Loucy (cell line): ENCODE measurements around the gene SERTAD3.

Source experiments
- H2AFZ ChIP-seq: fragments of 200-600 bp; sonication (generic); 2 replicates; pipeline ENCODE4 v1.6.0; 2016; ENCODE audit warnings: antibody characterized with exemption, mild to moderate bottlenecking, low read length, moderate library complexity
- H3F3A ChIP-seq: fragments of 200-600 bp; 2 replicates; pipeline ENCODE4 v1.6.0; 2016; ENCODE audit warnings: antibody characterized with exemption, low read depth, mild to moderate bottlenecking
- H3K27me3 ChIP-seq: fragments of 200-600 bp; sonication (generic); 2 replicates; pipeline ENCODE4 v1.6.1; 2014; ENCODE audit warnings: low read length, mild to moderate bottlenecking; ENCODE audit not compliant: insufficient read depth, poor library complexity, severe bottlenecking
- H3K36me3 ChIP-seq: fragments of 200-600 bp; sonication (generic); 2 replicates; pipeline ENCODE4 v1.6.1; 2016; ENCODE audit warnings: low read length; ENCODE audit not compliant: insufficient read depth
- H3K4me1 ChIP-seq: fragments of 200-600 bp; sonication (generic); 2 replicates; pipeline ENCODE4 v1.5.1; 2014; ENCODE audit warnings: low read length, mild to moderate bottlenecking; ENCODE audit not compliant: insufficient read depth, poor library complexity, severe bottlenecking
- H3K4me2 ChIP-seq: fragments of 200-600 bp; sonication (generic); 2 replicates; pipeline ENCODE4 v1.6.0; 2014; ENCODE audit warnings: antibody characterized with exemption, low read length, low read depth, mild to moderate bottlenecking; ENCODE audit not compliant: poor library complexity, severe bottlenecking
- H3K4me3 ChIP-seq: fragments of 200-600 bp; sonication (generic); 2 replicates; pipeline ENCODE4 v1.5.1; 2014; ENCODE audit warnings: low read length, mild to moderate bottlenecking, mixed read lengths; ENCODE audit not compliant: poor library complexity, severe bottlenecking
- H3K79me2 ChIP-seq: fragments of 200-600 bp; sonication (generic); 2 replicates; pipeline ENCODE4 v1.6.1; 2014; ENCODE audit warnings: low read length; ENCODE audit not compliant: insufficient read depth
- H3K9ac ChIP-seq: fragments of 200-600 bp; sonication (generic); 2 replicates; pipeline ENCODE4 v1.6.0; 2014; ENCODE audit warnings: mild to moderate bottlenecking, low read depth, low read length, moderate library complexity; ENCODE audit not compliant: poor library complexity, severe bottlenecking
- H3K9me2 ChIP-seq: fragments of 200-600 bp; sonication (generic); replicated peaks from 2 replicates; pipeline ENCODE4 v1.6.1; 2016; ENCODE audit warnings: low read depth, low read length, mixed read lengths
- H3K9me3 ChIP-seq: fragments of 200-600 bp; sonication (generic); 2 replicates; pipeline ENCODE4 v1.6.1; 2014; ENCODE audit warnings: mild to moderate bottlenecking, antibody characterized with exemption, low read length, low read depth; ENCODE audit not compliant: insufficient read depth
- H4K20me1 ChIP-seq: fragments of 200-600 bp; sonication (generic); 2 replicates; pipeline ENCODE4 v1.6.0; 2014; ENCODE audit warnings: antibody characterized with exemption, low read length, mild to moderate bottlenecking; ENCODE audit not compliant: insufficient read depth, poor library complexity, severe bottlenecking
- CTCF ChIP-seq: fragments of 200-600 bp; sonication (generic); conservative IDR thresholded peaks from 2 replicates; pipeline ENCODE4 v1.5.1; 2014; ENCODE audit warnings: mild to moderate bottlenecking, antibody characterized with exemption, low read length
- EZH2phosphoT487 ChIP-seq: fragments of 200-600 bp; IDR thresholded peaks from 2 replicates; pipeline ENCODE4 v1.6.1; 2018; ENCODE audit warnings: antibody characterized with exemption, mild to moderate bottlenecking, moderate library complexity, borderline replicate concordance

Gene SERTAD3

GRCh38 chr19:40419066-40419612 lies 25.0 kb downstream of the SERTAD3 start:
- H3K4me2 ChIP-seq: no peak overlapping the region
- H3F3A ChIP-seq: no peaks in the 10 kb centered on the region
- H3K9me3 ChIP-seq: no peaks in the 10 kb centered on the region
- no peaks in the 10 kb centered on the region for H3K27me3 ChIP-seq
- H3K36me3 ChIP-seq: no peaks in the 10 kb centered on the region
- peaks cover 5% of the 10 kb centered on the region for H3K4me1 ChIP-seq
- no peaks in the 10 kb centered on the region for H3K79me2 ChIP-seq
- no peak for TF ChIP-seq CTCF
- no peak for TF ChIP-seq EZH2phosphoT487
- no peaks in the 10 kb centered on the region for H4K20me1 ChIP-seq
- no peak overlapping the region for H2AFZ ChIP-seq
- no peaks in the 10 kb centered on the region for H3K9me2 ChIP-seq
- H3K9ac ChIP-seq: no peak overlapping the region
- H3K4me3 ChIP-seq: no peak overlapping the region

- Histone ChIP-seq H3F3A (no peaks in the 10 kb centered on the region), H3K79me2 (no peaks in the 10 kb centered on the region), H3K4me2 (no peak overlapping the region), H4K20me1 (no peaks in the 10 kb centered on the region), H2AFZ (no peak overlapping the region), H3K9me2 (no peaks in the 10 kb centered on the region), H3K36me3 (no peaks in the 10 kb centered on the region), H3K4me3 (no peak overlapping the region), H3K27me3 (no peaks in the 10 kb centered on the region), H3K9ac (no peak overlapping the region), H3K4me1 (peaks cover 12% of the 10 kb centered on the region), H3K9me3 (no peaks in the 10 kb centered on the region)
- TF ChIP-seq EZH2phosphoT487 (no peak), CTCF (no peak)
Measured at GRCh38 chr19:40418040-40418439, 26.1 kb downstream of the SERTAD3 start.

DNA sequence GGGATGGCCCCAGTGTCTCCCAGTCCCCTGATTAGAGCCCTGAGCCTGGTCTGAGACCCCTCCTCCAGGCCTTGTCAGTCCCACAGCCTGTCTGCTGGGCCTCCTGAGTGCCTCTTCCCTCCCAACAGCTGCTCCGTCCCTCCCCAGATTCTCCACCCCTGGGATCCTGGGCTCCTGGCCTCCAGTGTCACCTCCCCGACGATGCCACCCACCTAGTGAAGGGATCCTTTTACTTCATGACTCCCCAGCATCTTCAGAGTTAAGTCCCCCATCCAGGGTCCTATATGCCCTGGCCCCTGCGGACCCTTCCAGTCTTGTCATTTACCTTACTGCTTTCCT lies 26.5 kb downstream of the SERTAD3 start:
- Histone ChIP-seq H3K4me3 (no peak overlapping the region), H4K20me1 (no peaks in the 10 kb centered on the region), H3F3A (no peaks in the 10 kb centered on the region), H3K9ac (no peak overlapping the region), H3K27me3 (no peaks in the 10 kb centered on the region), H3K9me3 (no peaks in the 10 kb centered on the region), H3K9me2 (no peaks in the 10 kb centered on the region), H3K4me2 (no peak overlapping the region), H3K79me2 (no peaks in the 10 kb centered on the region), H3K36me3 (no peaks in the 10 kb centered on the region), H2AFZ (no peak overlapping the region), H3K4me1 (peaks cover 12% of the 10 kb centered on the region)
- TF ChIP-seq EZH2phosphoT487: no peak
- no peak for TF ChIP-seq CTCF
